Measurements from ENCODE around the gene JAKMIP2. TPM values are rescaled to one million over a fixed set of nuclear protein-coding genes. Genes with fewer than 3 reads are reported as not detected.

JAKMIP2 gene
- polyA plus RNA-seq, 1 donor from 2014 or later = 46.3 TPM

GRCh38 chr5:147713550-147714295 is 68.8 kb downstream of the JAKMIP2 start:
- Histone ChIP-seq H3K79me2 (replicated peaks; ENCODE audit: insufficient read depth, low read length) (peaks cover 27% of the 10 kb centered on the region), H3K27me3 (ENCODE audit: insufficient read depth, low read depth, low read length) (no peaks in the 10 kb centered on the region), H3K27ac (ENCODE audit: low read length) (no peak overlapping the region), H3K4me3 (ENCODE audit: low read length) (no peak overlapping the region), H4K20me1 (ENCODE audit: insufficient read depth) (no peaks in the 10 kb centered on the region), H3K9me3 (ENCODE audit: low read length) (no peaks in the 10 kb centered on the region), H3K9ac (ENCODE audit: low read length) (no peak overlapping the region), H3K36me3 (ENCODE audit: insufficient read depth, low read length) (no peaks in the 10 kb centered on the region), H3F3A (ENCODE audit: insufficient read depth, low read length, poor library complexity, severe bottlenecking) (no peaks in the 10 kb centered on the region), H2AFZ (ENCODE audit: low read depth, low read length) (no peak overlapping the region), H3K9me2 (ENCODE audit: insufficient read depth, low read length) (no peaks in the 10 kb centered on the region), H3K4me2 (ENCODE audit: low read length) (no peak overlapping the region)
- TF ChIP-seq EP300 (conservative IDR thresholded peaks at IDR 0.05; ENCODE audit: poor library complexity, severe bottlenecking) (no peak), POLR2AphosphoS5 (IDR thresholded peaks at IDR 0.05) (no peak), EZH2 (IDR thresholded peaks at IDR 0.05; ENCODE audit: borderline replicate concordance, insufficient read depth, low read length, poor library complexity, severe bottlenecking) (no peak), TAF1 (IDR thresholded peaks at IDR 0.05; ENCODE audit: low read depth) (no peak), MXI1 (conservative IDR thresholded peaks at IDR 0.05; ENCODE audit: poor library complexity, severe bottlenecking) (no peak), REST (IDR thresholded peaks at IDR 0.05; ENCODE audit: borderline replicate concordance) (no peak), CTCF (IDR thresholded peaks at IDR 0.05; ENCODE audit: poor library complexity, severe bottlenecking) (no peak), RAD21 (conservative IDR thresholded peaks at IDR 0.05) (no peak), SMC3 (conservative IDR thresholded peaks at IDR 0.05; ENCODE audit: poor library complexity) (no peak)

GRCh38 chr5:147712598-147712997 is 69.9 kb downstream of the JAKMIP2 start:
- H3K27ac ChIP-seq (ENCODE audit: low read length) = no peak overlapping the region
- H3K27me3 ChIP-seq (ENCODE audit: insufficient read depth, low read depth, low read length) = no peaks in the 10 kb centered on the region
- no peak for TF ChIP-seq CTCF (IDR thresholded peaks at IDR 0.05; ENCODE audit: poor library complexity, severe bottlenecking)
- no peak for TF ChIP-seq REST (IDR thresholded peaks at IDR 0.05; ENCODE audit: borderline replicate concordance)
- no peak for TF ChIP-seq SMC3 (conservative IDR thresholded peaks at IDR 0.05; ENCODE audit: poor library complexity)
- TF ChIP-seq TAF1 (IDR thresholded peaks at IDR 0.05; ENCODE audit: low read depth) = no peak
- TF ChIP-seq RAD21 (conservative IDR thresholded peaks at IDR 0.05) = no peak
- TF ChIP-seq EZH2 (IDR thresholded peaks at IDR 0.05; ENCODE audit: borderline replicate concordance, insufficient read depth, low read length, poor library complexity, severe bottlenecking) = no peak
- no peaks in the 10 kb centered on the region for H3K9me2 ChIP-seq (ENCODE audit: insufficient read depth, low read length)
- H3K9ac ChIP-seq (ENCODE audit: low read length) = no peak overlapping the region
- no peaks in the 10 kb centered on the region for H3K36me3 ChIP-seq (ENCODE audit: insufficient read depth, low read length)
- H4K20me1 ChIP-seq (ENCODE audit: insufficient read depth) = no peaks in the 10 kb centered on the region
- H3K79me2 ChIP-seq (replicated peaks; ENCODE audit: insufficient read depth, low read length) = peaks cover 27% of the 10 kb centered on the region
- H3K4me2 ChIP-seq (ENCODE audit: low read length) = no peak overlapping the region
- H2AFZ ChIP-seq (ENCODE audit: low read depth, low read length) = no peak overlapping the region
- H3K9me3 ChIP-seq (ENCODE audit: low read length) = no peaks in the 10 kb centered on the region
- H3F3A ChIP-seq (ENCODE audit: insufficient read depth, low read length, poor library complexity, severe bottlenecking) = no peaks in the 10 kb centered on the region
- no peak overlapping the region for H3K4me3 ChIP-seq (ENCODE audit: low read length)
